Measurements from ENCODE around the gene NFIC.

- TF ChIP-seq CTCF (conservative IDR thresholded peaks at IDR 0.05; ENCODE audit: low read length) (no peak), EZH2phosphoT487 (IDR thresholded peaks at IDR 0.05; ENCODE audit: borderline replicate concordance) (no peak)
Measured at GRCh38 chr19:3374369-3375112, 8.2 kb downstream of the NFIC start.

All from Loucy (cell line).